ENCODE data around the gene COP1.
"Not testable (repeated sequence)": the region's sequence is repeated elsewhere in the genome, so short reads cannot be mapped to it uniquely, and the experiment has no call there.

COP1 gene

GRCh38 chr1:176122282-176122681 is 84.8 kb downstream of the COP1 start:
- no peak for DNase-seq (ENCODE audit: low read depth)

GRCh38 chr1:176119549-176119948 is 87.5 kb downstream of the COP1 start:
- DNase-seq (ENCODE audit: low read depth): no peak

GRCh38 chr1:176118985-176119384 is 88.1 kb downstream of the COP1 start:
- no peak for DNase-seq (ENCODE audit: low read depth)

- DNase-seq (ENCODE audit: low read depth): no peak
Observed at GRCh38 chr1:176111835-176112234, 95.3 kb downstream of the COP1 start.

- no peak for DNase-seq (ENCODE audit: low read depth)
Observed at GRCh38 chr1:176110203-176110602, 96.9 kb downstream of the COP1 start.

GRCh38 chr1:176102768-176103350 is 104.2 kb downstream of the COP1 start:
- no peak for DNase-seq (ENCODE audit: low read depth)

- DNase-seq (ENCODE audit: low read depth): no peak
Observed at GRCh38 chr1:176101951-176102642, 105.0 kb downstream of the COP1 start.

- no peak for DNase-seq (ENCODE audit: low read depth)
Observed at GRCh38 chr1:176098560-176098959, 108.5 kb downstream of the COP1 start.

GRCh38 chr1:176096015-176096414 is 111.1 kb downstream of the COP1 start:
- DNase-seq (ENCODE audit: low read depth): no peak

- DNase-seq (ENCODE audit: low read depth): no peak
Observed at GRCh38 chr1:176090766-176091165, 116.3 kb downstream of the COP1 start.

- not testable (repeated sequence) for DNase-seq (ENCODE audit: low read depth)
Observed at GRCh38 chr1:176087746-176088145, 119.3 kb downstream of the COP1 start.

- DNase-seq (ENCODE audit: low read depth): no peak
Observed at GRCh38 chr1:176073524-176074157, 133.4 kb downstream of the COP1 start.

GRCh38 chr1:176068901-176069300 is 138.2 kb downstream of the COP1 start:
- no peak for DNase-seq (ENCODE audit: low read depth)

GRCh38 chr1:176068256-176068655 is 138.8 kb downstream of the COP1 start:
- no peak for DNase-seq (ENCODE audit: low read depth)

GRCh38 chr1:176066709-176067108 is 140.4 kb downstream of the COP1 start:
- DNase-seq (ENCODE audit: low read depth): no peak

GRCh38 chr1:176058686-176059085 is 148.4 kb downstream of the COP1 start:
- no peak for DNase-seq (ENCODE audit: low read depth)

- no peak for DNase-seq (ENCODE audit: low read depth)
Observed at GRCh38 chr1:176056312-176056711, 150.8 kb downstream of the COP1 start.

GRCh38 chr1:176055398-176055797 is 151.7 kb downstream of the COP1 start:
- DNase-seq (ENCODE audit: low read depth): no peak

GRCh38 chr1:176051902-176052518 is 155.1 kb downstream of the COP1 start:
- no peak for DNase-seq (ENCODE audit: low read depth)

- no peak for DNase-seq (ENCODE audit: low read depth)
Observed at GRCh38 chr1:176051402-176051801, 155.7 kb downstream of the COP1 start.

GRCh38 chr1:176049582-176049981 is 157.5 kb downstream of the COP1 start:
- DNase-seq (ENCODE audit: low read depth): no peak

GRCh38 chr1:176046926-176047325 is 160.2 kb downstream of the COP1 start:
- no peak for DNase-seq (ENCODE audit: low read depth)

GRCh38 chr1:176043537-176043936 is 163.5 kb downstream of the COP1 start:
- DNase-seq (ENCODE audit: low read depth): no peak

Data from activated T-cell treated with anti-CD3 and anti-CD28 coated beads for 1 hour (primary cell).